Uterus (tissue), 4 donors: Measurements from ENCODE around the gene BRMS1L. TPM values are rescaled to one million over a fixed set of nuclear protein-coding genes. Genes with fewer than 3 reads are reported as not detected.
A peak's percentile ranks its signal among the peaks of the same experiment; 100 is the strongest.

Experiments used
- DNase-seq, 2 donors: peaks; one replicate each; pipeline ENCODE4 v3.0.0-alpha.2; 2019 to 2020
- H3K27ac ChIP-seq, 2 donors: fragments of 200-600 bp; sonication (generic); 1 replicate in 1 of 2; 2 replicates in 1 of 2; pipeline ENCODE4 v1.5.1; 2016 to 2018
- H3K27me3 ChIP-seq, 2 donors: fragments of 200-600 bp; sonication (generic); one replicate each; pipeline ENCODE4 v1.5.1; 2018 to 2019; ENCODE audit warnings: control low read depth in 1 of 2
- H3K36me3 ChIP-seq, 2 donors: fragments of 200-600 bp; sonication (generic); one replicate each; pipeline ENCODE4 v1.5.1; 2019; ENCODE audit warnings: control low read depth in 1 of 2
- H3K4me1 ChIP-seq, 2 donors: fragments of 200-600 bp; sonication (generic); one replicate each; pipeline ENCODE4 v1.5.1; 2018 to 2019; ENCODE audit warnings: control low read depth in 1 of 2
- H3K4me3 ChIP-seq, 2 donors: fragments of 200-600 bp; sonication (generic); 1 replicate in 1 of 2; 2 replicates in 1 of 2; pipeline ENCODE4 v1.5.1; 2018 to 2019; ENCODE audit warnings: mild to moderate bottlenecking in 1 of 2
- H3K9me3 ChIP-seq, 2 donors: fragments of 200-600 bp; sonication (generic); one replicate each; pipeline ENCODE4 v1.5.1; 2019; ENCODE audit warnings: control low read depth in 1 of 2
- CTCF ChIP-seq, 4 experiments: fragments of 200-600 bp in 2 of 4; fragments of 450-650 bp in 2 of 4; sonication (generic) in 2 of 4; IDR thresholded peaks; one replicate each; pipeline ENCODE4 v1.5.1; 2016 to 2019; ENCODE audit warnings: antibody characterized with exemption in 4 of 4, mild to moderate bottlenecking in 2 of 4, moderate library complexity in 1 of 4
- POLR2A ChIP-seq, 2 donors: fragments of 450-650 bp; IDR thresholded peaks; one replicate each; pipeline ENCODE4 v1.6.1; 2016; ENCODE audit warnings: antibody characterized with exemption in 2 of 2, mild to moderate bottlenecking in 1 of 2, moderate library complexity in 1 of 2
- intact Hi-C: fragments of 100-400 bp; cut with DNase I; formaldehyde crosslinking; loops from one replicate; pipeline ENCODE4 v1.15.1; 2023; ENCODE audit warnings: low total_unique reads
- total RNA-seq, 4 donors: library from RNA; depleted of rRNA in 3 of 4; stranded (reverse); fragments of >200 nt in 3 of 4; gene quantifications; one replicate each; pipeline versions ENCODE4 v1.1.0 to v1.2.4, GENCODE V29; 2014 to 2023
- donor health status: DM: yes; HTN: yes; CAD: no.

BRMS1L gene
- total RNA-seq, 4 donors from 2014 or later, result 1.5 to 16.3 (median 8.5) TPM

- Histone ChIP-seq H3K27me3 (no peaks in the 10 kb centered on the region), H3K4me3 (no peak overlapping the region), H3K9me3 (no peaks in the 10 kb centered on the region), H3K4me1 (no peaks in the 10 kb centered on the region), H3K27ac (no peak overlapping the region), H3K36me3 (no peaks in the 10 kb centered on the region)
- TF ChIP-seq CTCF (IDR thresholded peaks at IDR 0.05), result no peak
- no peak for TF ChIP-seq POLR2A (IDR thresholded peaks at IDR 0.05)
- no peak for DNase-seq
- intact Hi-C loops, result no loop called here
These were observed 55.1 kb downstream of the BRMS1L start for GRCh38 chr14:35881280-35881679.

- H3K4me1 ChIP-seq, result no peaks in the 10 kb centered on the region
- TF ChIP-seq POLR2A (IDR thresholded peaks at IDR 0.05), result no peak
- peak in 1 of 4 experiments; percentile 10 for TF ChIP-seq CTCF (IDR thresholded peaks at IDR 0.05)
- H3K27me3 ChIP-seq, result no peaks in the 10 kb centered on the region
- H3K9me3 ChIP-seq, result no peaks in the 10 kb centered on the region
- DNase-seq, result no peak
- H3K36me3 ChIP-seq, result no peaks in the 10 kb centered on the region
- H3K27ac ChIP-seq, result no peak overlapping the region
- intact Hi-C loops, result no loop called here
- H3K4me3 ChIP-seq, result no peak overlapping the region
These were observed 57.6 kb downstream of the BRMS1L start for GRCh38 chr14:35883677-35884293.

- no peaks in the 10 kb centered on the region for H3K9me3 ChIP-seq
- DNase-seq, result no peak
- no peak for TF ChIP-seq CTCF (IDR thresholded peaks at IDR 0.05)
- no peak for TF ChIP-seq POLR2A (IDR thresholded peaks at IDR 0.05)
- no peak overlapping the region for H3K27ac ChIP-seq
- no peaks in the 10 kb centered on the region for H3K4me1 ChIP-seq
- no peaks in the 10 kb centered on the region for H3K27me3 ChIP-seq
- no peaks in the 10 kb centered on the region for H3K36me3 ChIP-seq
- intact Hi-C loops, result no loop called here
- no peak overlapping the region for H3K4me3 ChIP-seq
These were observed 64.2 kb downstream of the BRMS1L start for GRCh38 chr14:35890308-35890707.

- intact Hi-C loops, result no loop called here
- H3K4me1 ChIP-seq, result no peaks in the 10 kb centered on the region
- TF ChIP-seq CTCF (IDR thresholded peaks at IDR 0.05) (no peak), POLR2A (IDR thresholded peaks at IDR 0.05) (no peak)
These were observed 69.1 kb downstream of the BRMS1L start for GRCh38 chr14:35895256-35895655.

GRCh38 chr14:35897616-35898111 lies 71.5 kb downstream of the BRMS1L start:
- no peak overlapping the region for H3K27ac ChIP-seq
- DNase-seq, result no peak
- intact Hi-C loops, result loop anchor here (2.0 kb wide), 1 partner anchor 23 kb away; no protein-coding TSS in a partner anchor
- no peaks in the 10 kb centered on the region for H3K9me3 ChIP-seq
- no peaks in the 10 kb centered on the region for H3K27me3 ChIP-seq
- no peaks in the 10 kb centered on the region for H3K36me3 ChIP-seq
- H3K4me3 ChIP-seq, result no peak overlapping the region
- TF ChIP-seq POLR2A (IDR thresholded peaks at IDR 0.05), result no peak
- TF ChIP-seq CTCF (IDR thresholded peaks at IDR 0.05), result no peak
- H3K4me1 ChIP-seq, result no peaks in the 10 kb centered on the region

More at GRCh38 chr14:35895256-35895655, 69.1 kb downstream of the BRMS1L start:
- H3K27me3 ChIP-seq, result no peaks in the 10 kb centered on the region
- no peak overlapping the region for H3K4me3 ChIP-seq
- no peak for DNase-seq
- no peak overlapping the region for H3K27ac ChIP-seq
- H3K9me3 ChIP-seq, result no peaks in the 10 kb centered on the region
- H3K36me3 ChIP-seq, result no peaks in the 10 kb centered on the region
